Stomach (tissue), 19 donors: Measurements from ENCODE around the gene FLYWCH2. TPM values are rescaled to one million over a fixed set of nuclear protein-coding genes. Genes with fewer than 3 reads are reported as not detected.

Source experiments
- DNase-seq, 2 donors: peaks; one replicate each; pipeline versions ENCODE4 v3.0.0 to v3.0.0-alpha.2; 2013 to 2019
- H3K27ac ChIP-seq, 5 donors: fragments of 200-600 bp in 4 of 5; sonication (generic) in 4 of 5; one replicate each; pipeline ENCODE4 v1.5.1; 2013 to 2019; ENCODE audit warnings: mild to moderate bottlenecking in 1 of 5, moderate library complexity in 1 of 5
- H3K27me3 ChIP-seq, 3 donors: fragments of 200-600 bp; sonication (generic); one replicate each; pipeline ENCODE4 v1.5.1; 2017 to 2019; ENCODE audit warnings: mixed run types in 1 of 3
- H3K36me3 ChIP-seq, 4 donors: fragments of 200-600 bp; sonication (generic); 1 replicate in 3 of 4; 2 replicates in 1 of 4; pipeline ENCODE4 v1.5.1; 2016 to 2019
- H3K4me1 ChIP-seq, 4 donors: fragments of 200-600 bp; sonication (generic); one replicate each; pipeline ENCODE4 v1.5.1; 2016 to 2019
- H3K4me3 ChIP-seq, 4 donors: fragments of 200-600 bp; sonication (generic) in 3 of 4; one replicate each; pipeline ENCODE4 v1.5.1; 2016 to 2019; ENCODE audit warnings: mild to moderate bottlenecking in 1 of 4
- H3K9me3 ChIP-seq, 4 donors: fragments of 200-600 bp; sonication (generic); one replicate each; pipeline ENCODE4 v1.5.1; 2016 to 2019
- EP300 ChIP-seq: sonication (generic); formaldehyde crosslinking; IDR thresholded peaks from one replicate; pipeline ENCODE4 v1.6.1; 2017; ENCODE audit warnings: antibody characterized with exemption
- POLR2A ChIP-seq, 4 donors: fragments of 450-650 bp; IDR thresholded peaks; one replicate each; pipeline ENCODE4 v1.6.1; 2016; ENCODE audit warnings: antibody characterized with exemption in 4 of 4, control low read depth in 2 of 4, mild to moderate bottlenecking in 1 of 4, moderate library complexity in 1 of 4
- POLR2AphosphoS5 ChIP-seq, 3 donors: sonication (generic); formaldehyde crosslinking; IDR thresholded peaks; one replicate each; pipeline ENCODE4 v1.6.1; 2016; ENCODE audit warnings: antibody characterized with exemption in 3 of 3
- WGBS, 5 donors: extraction: QIAGEN DNeasy Blood & Tissue Kit in 3 of 5; methylation state at CpG; one replicate each; pipeline versions ENCODE4 v1.1.5 to v1.1.7; 2013 to 2018; 5-methylcytosine and 5-hydroxymethylcytosine counted together
- intact Hi-C: fragments of 100-400 bp; cut with DNase I; formaldehyde crosslinking; loops from one replicate; pipeline ENCODE4 v1.15.1; 2023; ENCODE audit warnings: low total_unique reads
- long read RNA-seq, 10 donors: transcript quantifications; one replicate each; lab custom pipeline, GENCODE V29; 2026
- polyA plus RNA-seq, 3 donors: library from polyadenylated mRNA; stranded (reverse); fragments of 200-250 nt; gene quantifications; one replicate each; pipeline ENCODE4 v1.2.3, GENCODE V29; 2013
- total RNA-seq, 5 donors: library from RNA; depleted of rRNA; stranded (reverse); fragments of >200 nt; gene quantifications; one replicate each; pipeline versions ENCODE4 v1.1.0 to v1.2.3, GENCODE V29; 2014 to 2016
- TF ChIP-seq, protein P1 (sequence below), 7 experiments: fragments of 450-650 bp in 4 of 7; fragments of 200-600 bp in 3 of 7; sonication (generic) in 3 of 7; IDR thresholded peaks; one replicate each; pipeline ENCODE4 v1.5.1; 2016 to 2019; ENCODE audit warnings: antibody characterized with exemption in 7 of 7, control low read depth in 2 of 7, mild to moderate bottlenecking in 1 of 7
- donor health status: healthy with polysubstance abuse.
- donor health status: Bipolar disorder and iron deficiency.
- donor health status: healthy.

Gene FLYWCH2, protein sequence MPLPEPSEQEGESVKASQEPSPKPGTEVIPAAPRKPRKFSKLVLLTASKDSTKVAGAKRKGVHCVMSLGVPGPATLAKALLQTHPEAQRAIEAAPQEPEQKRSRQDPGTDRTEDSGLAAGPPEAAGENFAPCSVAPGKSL
- total RNA-seq (10 to 100 TPM; 19.6 to 76.4 (median 52.4) TPM), polyA plus RNA-seq (10 to 100 TPM; 30.1 to 43.4 (median 39.0) TPM)
- long read RNA-seq, donor 1, partial matches to known transcripts, result 0 of 2 reads
- long read RNA-seq, donor 1, other reads (novel, unspliced or antisense), result 0 of 2 reads
- long read RNA-seq, donor 2, transcript FLYWCH2-202 (4 exons, 1,036 nt), result major isoform, 10 of 10 reads
- long read RNA-seq, donor 2, partial matches to known transcripts, result 0 of 10 reads
- long read RNA-seq, donor 2, other reads (novel, unspliced or antisense), result 0 of 10 reads
- long read RNA-seq, donor 3, partial matches to known transcripts, result 0 of 4 reads
- long read RNA-seq, donor 3, other reads (novel, unspliced or antisense), result 0 of 4 reads
- long read RNA-seq, donor 4, partial matches to known transcripts, result 0 of 2 reads
- long read RNA-seq, donor 4, other reads (novel, unspliced or antisense), result 0 of 2 reads
- long read RNA-seq, donor 5, transcript FLYWCH2-202 (4 exons, 1,036 nt), result major isoform, 9 of 11 reads
- long read RNA-seq, donor 5, partial matches to known transcripts, result 0 of 11 reads
- long read RNA-seq, donor 5, other reads (novel, unspliced or antisense), result 0 of 11 reads
- long read RNA-seq, donor 6, transcript FLYWCH2-202 (4 exons, 1,036 nt), result major isoform, 12 of 15 reads
- long read RNA-seq, donor 6, partial matches to known transcripts, result 0 of 15 reads
- long read RNA-seq, donor 6, other reads (novel, unspliced or antisense), result 0 of 15 reads
- long read RNA-seq, donor 7, transcript FLYWCH2-202 (4 exons, 1,036 nt), result major isoform, 8 of 18 reads
- long read RNA-seq, donor 7, partial matches to known transcripts, result 7 of 18 reads
- long read RNA-seq, donor 7, other reads (novel, unspliced or antisense), result 0 of 18 reads
- long read RNA-seq, donor 8, transcript FLYWCH2-202 (4 exons, 1,036 nt), result major isoform, 8 of 10 reads
- long read RNA-seq, donor 8, partial matches to known transcripts, result 0 of 10 reads
- long read RNA-seq, donor 8, other reads (novel, unspliced or antisense), result 0 of 10 reads
- long read RNA-seq, donor 9, partial matches to known transcripts, result 0 of 5 reads
- long read RNA-seq, donor 9, other reads (novel, unspliced or antisense), result 0 of 5 reads
- long read RNA-seq, donor 10, partial matches to known transcripts, result 0 of 1 reads
- long read RNA-seq, donor 10, other reads (novel, unspliced or antisense), result 0 of 1 reads

DNA sequence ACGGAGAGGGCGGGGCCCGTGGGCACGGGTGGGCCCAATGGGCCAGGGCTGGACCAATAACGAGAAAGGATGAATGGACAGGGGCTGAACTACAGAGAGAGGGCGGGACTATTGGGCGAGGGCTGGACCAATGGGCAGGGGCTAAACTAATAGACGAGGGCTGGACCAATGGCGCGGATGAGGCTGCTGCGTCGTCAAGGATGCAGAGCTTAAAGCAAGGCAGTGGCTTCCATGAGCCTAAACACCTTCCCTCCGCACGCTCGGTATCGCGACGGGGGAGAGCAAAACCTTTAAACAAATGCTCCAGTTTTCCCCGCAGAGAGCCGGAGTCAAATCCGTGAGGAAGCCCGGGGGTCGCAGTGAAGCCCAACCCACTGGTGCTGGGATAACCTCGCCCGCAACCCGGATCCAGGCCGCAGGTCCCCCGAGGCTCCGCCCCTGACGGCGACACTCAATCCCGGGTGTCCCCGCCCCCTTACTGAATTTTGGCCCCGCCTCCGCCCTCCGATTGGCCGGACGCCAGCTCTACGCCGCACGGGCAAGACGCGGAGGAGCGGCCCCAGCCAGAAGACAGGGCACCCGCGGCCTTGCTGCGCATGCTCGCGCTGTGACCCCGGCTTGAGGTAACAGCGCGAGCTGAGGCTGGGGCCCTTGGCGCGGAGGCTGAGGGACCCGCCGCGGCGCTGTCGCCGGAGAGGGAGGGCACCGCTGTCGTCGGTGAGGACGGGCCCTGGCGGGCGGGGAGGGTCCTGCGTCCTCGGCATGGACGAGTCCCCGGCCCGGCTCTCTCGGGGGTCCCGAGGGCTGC is at the start of gene FLYWCH2:
Gene FLYWCH2 (plus strand): TSS at position 566 of the 808 bp plus-strand sequence. CDS start 13,235 bp downstream, outside the sequence.
- DNase-seq, result peak; percentile 99 to 100
- WGBS, 5 donors, result 0 to 1% (median 0%) methylated on average over 22 to 73 of the region's 73 CpGs
- H3K27ac ChIP-seq, result peak within 1 kb of the TSS; percentile 94 to 99 (median 98)
- H3K36me3 ChIP-seq, result peaks cover 0 to 5% (median 0%) of the 10 kb centered on the region in 4 donors
- no peaks in the 10 kb centered on the region for H3K9me3 ChIP-seq
- H3K27me3 ChIP-seq, result no peaks in the 10 kb centered on the region
- TF ChIP-seq POLR2A (IDR thresholded peaks at IDR 0.05) (peak in 2 of 4 donors; percentile 17 to 31), POLR2AphosphoS5 (IDR thresholded peaks at IDR 0.05) (peak; percentile 78 to 95 (median 87)), EP300 (no peak)
- TF ChIP-seq, protein P1, sequence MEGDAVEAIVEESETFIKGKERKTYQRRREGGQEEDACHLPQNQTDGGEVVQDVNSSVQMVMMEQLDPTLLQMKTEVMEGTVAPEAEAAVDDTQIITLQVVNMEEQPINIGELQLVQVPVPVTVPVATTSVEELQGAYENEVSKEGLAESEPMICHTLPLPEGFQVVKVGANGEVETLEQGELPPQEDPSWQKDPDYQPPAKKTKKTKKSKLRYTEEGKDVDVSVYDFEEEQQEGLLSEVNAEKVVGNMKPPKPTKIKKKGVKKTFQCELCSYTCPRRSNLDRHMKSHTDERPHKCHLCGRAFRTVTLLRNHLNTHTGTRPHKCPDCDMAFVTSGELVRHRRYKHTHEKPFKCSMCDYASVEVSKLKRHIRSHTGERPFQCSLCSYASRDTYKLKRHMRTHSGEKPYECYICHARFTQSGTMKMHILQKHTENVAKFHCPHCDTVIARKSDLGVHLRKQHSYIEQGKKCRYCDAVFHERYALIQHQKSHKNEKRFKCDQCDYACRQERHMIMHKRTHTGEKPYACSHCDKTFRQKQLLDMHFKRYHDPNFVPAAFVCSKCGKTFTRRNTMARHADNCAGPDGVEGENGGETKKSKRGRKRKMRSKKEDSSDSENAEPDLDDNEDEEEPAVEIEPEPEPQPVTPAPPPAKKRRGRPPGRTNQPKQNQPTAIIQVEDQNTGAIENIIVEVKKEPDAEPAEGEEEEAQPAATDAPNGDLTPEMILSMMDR (IDR thresholded peaks at IDR 0.05), result peak in 1 of 7 experiments; percentile 33
- H3K4me1 ChIP-seq, result peaks cover 10 to 22% (median 20%) of the 10 kb centered on the region in 4 donors
- intact Hi-C loops, result no loop called here
- H3K4me3 ChIP-seq, result peak within 1 kb of the TSS; percentile 82 to 96 (median 92)

DNA sequence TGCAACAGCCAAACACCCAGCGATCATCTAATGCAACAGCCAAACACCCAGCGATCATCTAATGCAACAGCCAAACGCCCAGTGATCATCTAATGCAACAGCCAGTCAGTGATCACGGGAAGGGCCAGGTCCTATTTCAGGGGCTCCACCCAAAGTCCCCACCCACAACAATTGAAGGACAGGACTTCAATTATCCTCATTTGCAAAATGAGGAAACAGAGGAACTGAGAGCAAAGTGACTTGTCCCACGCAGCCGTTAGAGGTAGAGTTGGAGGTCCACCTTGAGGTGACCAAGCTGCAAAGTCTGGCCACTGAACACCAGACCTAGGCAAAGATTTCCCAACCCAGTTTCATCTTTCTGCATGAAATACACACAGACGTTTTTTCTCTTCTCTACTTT is 49.2 kb upstream of the FLYWCH2 start:
- H3K27me3 ChIP-seq, result peaks cover 0 to 72% (median 0%) of the 10 kb centered on the region in 3 donors
- DNase-seq, result no peak
- TF ChIP-seq, protein P1 (IDR thresholded peaks at IDR 0.05), result no peak
- TF ChIP-seq POLR2A (IDR thresholded peaks at IDR 0.05), result no peak
- no peak for TF ChIP-seq POLR2AphosphoS5 (IDR thresholded peaks at IDR 0.05)
- no peak for TF ChIP-seq EP300

DNA sequence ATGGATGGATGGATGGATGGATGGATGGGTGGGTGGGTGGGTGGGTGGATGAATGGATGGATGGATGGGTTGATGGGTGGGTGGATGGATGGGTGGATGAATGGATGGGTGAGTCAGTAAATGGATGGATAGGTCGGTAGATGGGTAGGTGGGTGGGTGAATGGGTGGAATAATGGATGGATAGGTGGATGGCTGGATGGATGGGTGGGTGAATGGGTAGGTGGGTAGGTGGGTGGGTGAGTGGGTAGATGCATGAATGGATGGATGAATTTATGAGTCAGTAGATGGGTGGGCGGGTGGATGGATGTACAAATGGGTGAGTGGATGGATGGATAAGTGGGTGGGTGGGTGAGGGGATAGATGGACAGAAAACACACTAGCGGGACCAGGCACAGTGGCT is 48.0 kb upstream of the FLYWCH2 start:
- H3K9me3 ChIP-seq, result no peaks in the 10 kb centered on the region
- no peak for DNase-seq
- H3K36me3 ChIP-seq, result no peaks in the 10 kb centered on the region
- intact Hi-C loops, result no loop called here
- TF ChIP-seq EP300 (no peak), POLR2AphosphoS5 (IDR thresholded peaks at IDR 0.05) (no peak), POLR2A (IDR thresholded peaks at IDR 0.05) (no peak)
- TF ChIP-seq, protein P1 (IDR thresholded peaks at IDR 0.05), result no peak
- 73 to 95% (median 91%) methylated on average over 3 of the region's 3 CpGs for WGBS, 5 donors
- peak overlapping the region; percentile 57 to 90 (median 75) for H3K27ac ChIP-seq
- H3K27me3 ChIP-seq, result peaks cover 0 to 65% (median 0%) of the 10 kb centered on the region in 3 donors
- H3K4me3 ChIP-seq, result no peak overlapping the region
- H3K4me1 ChIP-seq, result peaks cover 15 to 26% (median 22%) of the 10 kb centered on the region in 4 donors

More for the DNA sequence above, 49.2 kb upstream of the FLYWCH2 start:
- Histone ChIP-seq H3K36me3 (no peaks in the 10 kb centered on the region), H3K4me1 (peaks cover 16 to 33% (median 30%) of the 10 kb centered on the region in 4 donors), H3K27ac (no peak overlapping the region), H3K9me3 (no peaks in the 10 kb centered on the region), H3K4me3 (no peak overlapping the region)
- 27 to 81% (median 77%) methylated on average over 5 to 7 of the region's 7 CpGs for WGBS, 5 donors
- intact Hi-C loops, result no loop called here
